AG08396 (cell line): ENCODE results near the gene ZNF598.

ENCODE experiments used
- DNase-seq: peaks from one replicate; pipeline ENCODE4 v3.0.0; 2012; ENCODE audit warnings: low spot score, mixed read lengths

Gene ZNF598

DNA sequence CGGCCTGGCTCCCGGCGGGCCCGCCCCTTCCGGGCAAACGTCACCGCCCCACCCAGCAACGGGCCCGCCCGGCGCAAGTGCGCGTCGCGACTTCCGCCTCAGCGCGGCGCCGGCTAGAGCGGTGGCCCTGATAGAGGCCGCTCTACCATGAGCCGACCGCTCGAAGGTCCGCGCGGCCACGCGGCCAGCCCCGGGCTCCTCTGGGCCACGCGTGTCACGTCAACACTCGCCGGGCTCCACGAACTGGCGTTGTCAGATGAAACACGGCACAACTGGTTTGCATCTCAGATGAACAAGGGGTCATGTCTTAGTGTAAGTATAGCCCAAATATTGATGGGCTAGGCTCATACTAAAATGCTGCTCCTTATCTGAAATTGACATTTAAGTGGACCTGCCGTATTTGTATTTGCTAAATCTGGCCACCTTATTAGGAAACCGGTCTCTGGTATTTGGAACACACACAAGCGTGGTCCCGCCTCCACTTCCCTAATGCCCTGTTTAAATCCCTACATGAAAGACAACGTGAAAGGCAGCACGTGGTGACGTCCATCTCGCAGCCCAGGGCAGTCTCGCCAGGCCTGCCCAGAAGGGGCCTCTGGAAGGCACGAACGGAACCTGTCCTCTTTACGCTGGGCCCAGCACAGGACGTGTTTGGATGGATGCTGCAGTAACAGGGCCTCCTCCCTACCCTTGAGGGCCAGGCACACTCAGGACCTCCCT, at the start of gene ZNF598:
Gene ZNF598, minus strand, starts transcription at position 31 of the 720 bp plus-strand sequence.
- peak; percentile 96 for DNase-seq

DNA sequence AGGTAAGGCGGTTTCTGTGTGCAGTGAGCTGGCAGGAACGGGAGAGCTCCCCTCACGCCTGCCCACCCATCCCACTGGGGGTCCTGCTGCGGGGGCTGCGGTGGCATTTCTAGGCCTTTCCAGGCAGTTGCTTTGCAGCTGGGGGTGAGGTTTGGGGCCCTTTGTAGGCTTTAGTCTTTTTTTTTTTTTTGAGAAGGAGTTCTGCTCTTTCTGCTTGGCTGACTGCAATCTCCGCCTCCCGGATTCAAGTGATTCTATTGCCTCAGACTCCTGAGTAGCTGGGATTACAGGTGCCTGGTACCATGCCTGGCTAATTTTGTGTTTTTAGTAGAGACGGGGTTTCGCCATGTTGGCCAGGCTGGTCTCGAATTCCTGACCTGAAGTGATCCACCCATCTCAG, 49.3 kb upstream of the ZNF598 start:
- no peak for DNase-seq

DNA sequence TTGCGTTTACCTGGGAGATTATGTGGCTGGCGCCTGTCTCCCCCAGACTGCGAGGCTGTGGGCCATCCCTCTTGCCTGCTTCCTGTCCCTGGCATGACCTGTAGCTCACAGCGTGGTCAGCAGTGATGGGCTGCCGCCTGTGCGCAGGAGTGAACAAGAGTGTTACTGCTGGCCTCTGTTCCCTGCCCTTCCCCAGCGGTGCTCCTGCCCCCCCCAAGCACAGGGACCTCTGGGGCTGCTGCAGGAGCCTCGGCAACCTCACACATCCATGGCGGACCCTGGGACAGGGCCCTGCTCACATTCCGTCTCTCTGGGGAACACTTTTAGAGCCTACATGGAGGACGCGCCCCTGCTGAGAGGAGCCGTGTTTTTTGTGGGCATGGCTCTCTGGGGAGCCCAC, 48.8 kb upstream of the ZNF598 start:
- no peak for DNase-seq

DNA sequence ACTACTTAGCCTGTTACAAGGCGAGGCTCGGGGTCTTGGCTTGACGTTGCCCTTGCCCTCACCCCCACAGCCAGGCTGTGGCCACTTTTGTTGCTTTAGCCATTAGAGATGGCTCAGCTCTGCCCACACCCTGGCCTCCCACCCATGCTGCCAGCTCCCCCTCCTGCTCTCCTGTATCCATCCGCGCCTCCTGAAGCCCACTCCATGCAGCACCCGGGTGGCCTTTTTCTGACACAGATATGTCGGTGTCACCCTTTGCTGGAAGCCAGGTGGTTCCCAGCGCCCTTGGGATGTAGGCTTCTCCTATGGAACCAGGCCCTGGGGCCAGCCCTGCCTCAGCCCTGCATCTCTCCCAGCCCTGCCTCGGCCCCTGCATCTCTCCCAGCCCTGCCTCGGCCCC, 47.8 kb upstream of the ZNF598 start:
- no peak for DNase-seq

DNA sequence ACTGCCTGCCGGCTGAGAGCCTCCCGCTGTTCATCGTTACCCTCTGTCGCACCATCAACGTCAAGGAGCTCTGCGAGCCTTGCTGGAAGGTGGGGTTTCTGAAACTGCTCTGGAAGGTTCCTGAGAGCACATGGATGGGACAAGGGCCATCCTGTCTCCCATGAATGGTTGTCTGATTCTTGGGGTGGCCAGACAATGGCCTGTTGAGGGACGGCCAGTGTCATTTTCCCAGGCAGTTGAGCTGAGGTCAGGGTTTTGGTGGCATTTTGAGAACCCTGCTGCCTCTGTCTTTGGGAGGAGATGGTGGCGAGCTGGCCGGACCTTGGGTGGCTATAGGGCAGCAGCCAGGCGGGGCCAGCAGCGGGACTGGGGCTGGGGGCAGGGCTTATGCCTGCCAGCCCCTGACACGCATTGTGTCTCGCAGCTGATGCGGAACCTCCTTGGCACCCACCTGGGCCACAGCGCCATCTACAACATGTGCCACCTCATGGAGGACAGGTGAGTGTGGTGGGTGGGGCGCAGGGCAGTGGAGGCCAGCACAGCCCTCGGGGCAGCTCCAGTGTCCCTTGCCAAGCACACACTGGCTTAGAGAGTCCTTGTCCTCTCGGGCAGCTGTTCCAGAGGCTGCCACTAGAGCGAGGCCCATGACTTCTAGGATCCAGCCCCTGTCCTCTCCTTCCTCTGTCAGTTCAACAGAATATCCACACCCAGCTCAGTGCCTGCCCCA, 47.2 kb upstream of the ZNF598 start:
- no peak for DNase-seq

DNA sequence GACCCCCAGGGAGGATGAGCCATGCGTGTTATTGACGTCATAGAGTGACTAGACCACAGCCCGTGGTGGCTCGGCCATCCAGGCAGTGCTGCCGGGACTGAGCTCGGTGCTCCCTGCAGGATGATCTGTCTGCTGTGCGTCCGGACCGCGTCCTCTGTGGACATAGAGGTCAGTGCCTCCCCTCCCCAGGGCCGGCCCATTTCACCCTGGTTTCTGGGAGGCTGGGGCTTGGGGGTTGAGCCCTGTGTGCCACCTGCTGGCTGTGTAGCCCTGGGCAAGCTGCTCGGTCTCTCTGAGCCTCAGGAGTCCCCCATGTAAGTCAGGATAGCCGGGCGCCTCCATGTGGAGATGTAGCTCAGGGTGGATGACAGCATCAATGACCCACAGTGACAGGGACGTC, 46.5 kb upstream of the ZNF598 start:
- DNase-seq: no peak

DNA sequence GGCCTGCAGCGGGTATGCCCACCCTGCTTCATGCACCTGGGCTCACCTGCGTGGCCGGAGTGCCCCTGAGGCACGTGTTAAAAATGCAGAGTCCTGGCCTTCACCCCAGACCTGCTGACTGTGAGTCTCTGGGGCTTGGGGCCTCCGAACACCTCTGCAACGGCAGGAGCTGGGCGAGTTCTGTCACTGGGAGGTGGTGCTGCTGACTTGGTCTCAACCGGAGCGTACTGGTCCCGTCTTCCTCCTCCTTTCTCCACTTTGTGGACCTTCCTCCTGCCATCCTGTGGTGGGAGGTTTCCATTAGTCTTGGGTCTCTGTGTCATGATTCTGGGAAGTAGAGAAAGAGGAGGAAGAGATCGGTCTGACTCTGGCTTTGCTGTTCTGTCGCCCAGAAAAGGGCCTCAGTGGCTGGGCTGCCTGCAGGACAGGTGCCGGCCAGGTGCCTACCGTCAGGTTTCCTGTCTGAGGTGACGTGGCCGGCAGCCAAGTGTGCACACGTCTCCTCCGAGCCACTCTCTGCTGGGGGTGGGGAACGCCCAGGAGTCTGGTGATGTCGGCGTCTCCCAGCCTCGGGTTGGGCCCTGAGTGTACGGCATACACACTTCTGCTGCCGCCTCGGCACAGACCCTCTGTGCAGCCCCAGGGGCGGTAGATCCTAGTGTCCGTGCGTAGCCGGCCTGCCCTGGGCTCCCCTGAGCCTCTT, 45.1 kb upstream of the ZNF598 start:
- no peak for DNase-seq

DNA sequence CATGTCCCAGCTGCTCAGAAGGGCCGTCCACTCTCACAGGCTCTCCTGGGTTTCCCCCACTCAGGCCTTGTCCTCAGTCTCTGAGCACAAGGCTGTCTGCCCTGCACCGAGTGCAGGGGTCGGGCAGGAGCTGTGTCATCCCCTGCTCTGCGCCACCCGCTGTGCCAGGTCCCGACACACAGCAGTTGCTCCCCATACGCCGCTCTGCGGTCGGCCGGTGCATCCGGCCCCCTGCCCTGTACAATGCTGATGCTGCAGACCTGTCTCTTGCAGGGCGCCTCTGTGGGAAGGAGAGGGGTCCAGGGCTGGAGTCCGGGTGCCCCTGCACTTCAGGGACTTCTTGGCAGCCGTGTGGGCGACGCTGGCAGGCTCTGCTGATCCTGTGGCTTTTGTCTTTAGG, 44.3 kb upstream of the ZNF598 start:
- no peak for DNase-seq

DNA sequence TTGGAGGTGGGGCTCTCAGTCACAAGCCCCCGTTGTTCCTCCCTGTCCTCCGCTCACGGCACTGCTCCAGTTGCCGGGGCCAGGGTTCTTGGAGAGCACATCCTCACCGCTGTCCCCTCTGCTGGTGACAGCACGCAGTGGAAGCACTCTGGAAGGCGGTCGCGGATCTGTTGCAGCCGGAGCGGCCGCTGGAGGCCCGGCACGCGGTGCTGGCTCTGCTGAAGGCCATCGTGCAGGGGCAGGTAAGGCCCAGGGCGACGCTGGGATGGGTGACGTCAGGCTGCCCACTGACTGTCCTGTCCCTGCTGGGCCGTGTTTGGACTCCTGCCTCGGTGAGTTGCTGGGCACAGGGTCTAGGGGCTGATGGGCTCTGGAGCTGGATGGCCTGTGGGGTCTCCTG, 43.6 kb upstream of the ZNF598 start:
- no peak for DNase-seq

DNA sequence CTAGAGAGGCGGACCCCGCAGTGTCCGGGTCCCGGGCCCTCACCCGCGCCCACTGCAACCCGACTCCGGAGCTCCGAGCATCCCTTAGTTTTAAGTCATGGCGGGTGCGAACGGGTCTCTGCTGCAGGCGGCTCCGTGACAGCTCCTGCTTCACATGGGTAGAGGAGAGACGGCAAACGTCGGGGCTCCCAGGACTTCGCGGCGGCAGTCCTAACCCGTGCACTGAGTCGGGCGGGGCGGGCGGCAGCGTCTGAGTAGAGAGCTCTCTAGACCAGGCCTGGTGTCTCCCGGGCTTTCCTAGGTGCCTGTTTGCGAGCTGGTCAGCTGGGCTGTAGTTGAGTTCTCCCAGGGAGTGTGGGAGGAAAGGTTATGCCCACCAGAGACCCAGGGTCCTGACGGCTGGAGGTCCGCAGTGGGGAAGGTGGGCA, 38.5 kb upstream of the ZNF598 start:
- peak; percentile 43 for DNase-seq

DNA sequence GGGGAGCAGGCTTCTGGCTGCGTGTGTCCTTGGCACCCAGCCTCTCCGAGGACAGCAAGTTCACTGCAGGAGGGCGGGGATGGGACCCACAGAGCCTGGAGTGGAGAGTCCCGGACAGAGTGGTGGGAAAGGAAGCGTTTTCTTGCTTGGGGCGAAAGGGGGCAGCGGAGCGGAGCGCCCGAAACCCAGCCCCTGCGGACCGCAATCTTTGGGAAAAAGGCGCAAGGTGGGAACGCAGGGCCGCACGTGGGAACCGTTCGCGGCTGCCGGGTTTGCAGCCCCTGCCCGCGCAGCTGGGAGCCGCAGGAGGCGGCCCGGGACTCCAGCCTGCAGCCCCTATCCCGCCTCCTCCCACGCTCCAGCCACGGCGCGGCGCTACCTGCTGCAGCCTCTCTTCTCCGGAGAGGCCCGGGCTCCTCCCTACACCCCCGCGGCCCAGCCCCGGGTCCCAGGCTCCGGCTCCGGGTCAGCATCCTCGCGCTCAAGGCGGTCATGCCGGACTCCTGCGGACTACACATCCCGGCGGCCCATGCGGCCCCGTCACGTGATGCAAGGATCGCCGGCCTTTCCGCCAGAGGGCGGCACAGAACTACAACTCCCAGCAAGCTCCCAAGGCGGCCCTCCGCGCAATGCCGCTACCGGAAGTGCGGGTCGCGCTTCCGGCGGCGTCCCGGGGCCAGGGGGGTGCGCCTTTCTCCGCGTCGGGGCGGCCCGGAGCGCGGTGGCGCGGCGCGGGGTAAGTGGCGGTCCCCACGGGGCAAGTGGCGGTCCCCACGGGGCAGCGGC, 37.9 kb upstream of the ZNF598 start, which contains the start of the genes NTHL1 and TSC2:
Gene NTHL1, minus strand, starts transcription at position 505 of the 786 bp plus-strand sequence. Its CDS starts 11 bp downstream, at position 494.
Gene TSC2, plus strand, starts transcription at position 656 of the 786 bp plus-strand sequence. CDS start 631 bp downstream, outside the sequence.
- peak; percentile 99 for DNase-seq

DNA sequence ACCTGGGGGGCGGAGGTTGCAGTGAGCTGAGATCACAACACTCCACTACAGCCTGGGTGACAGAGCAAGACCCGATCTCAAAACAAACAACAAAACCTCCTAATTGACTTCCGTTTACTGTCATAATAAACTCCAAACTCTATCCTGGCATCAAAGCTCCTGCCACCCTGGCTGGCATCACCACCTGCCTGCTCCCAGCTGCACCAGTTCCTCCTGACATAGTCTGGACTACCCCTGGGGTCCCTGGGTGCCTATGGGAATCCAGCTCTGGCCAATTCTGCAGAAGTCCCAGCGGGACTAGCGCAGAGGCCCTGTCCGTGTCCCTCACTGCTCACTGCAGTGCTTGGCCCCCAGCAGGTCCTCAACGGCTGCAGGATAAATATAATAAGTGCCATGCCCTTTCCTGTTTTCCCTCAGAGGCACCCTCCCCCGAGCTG, 37.3 kb upstream of the ZNF598 start:
- no peak for DNase-seq

DNA sequence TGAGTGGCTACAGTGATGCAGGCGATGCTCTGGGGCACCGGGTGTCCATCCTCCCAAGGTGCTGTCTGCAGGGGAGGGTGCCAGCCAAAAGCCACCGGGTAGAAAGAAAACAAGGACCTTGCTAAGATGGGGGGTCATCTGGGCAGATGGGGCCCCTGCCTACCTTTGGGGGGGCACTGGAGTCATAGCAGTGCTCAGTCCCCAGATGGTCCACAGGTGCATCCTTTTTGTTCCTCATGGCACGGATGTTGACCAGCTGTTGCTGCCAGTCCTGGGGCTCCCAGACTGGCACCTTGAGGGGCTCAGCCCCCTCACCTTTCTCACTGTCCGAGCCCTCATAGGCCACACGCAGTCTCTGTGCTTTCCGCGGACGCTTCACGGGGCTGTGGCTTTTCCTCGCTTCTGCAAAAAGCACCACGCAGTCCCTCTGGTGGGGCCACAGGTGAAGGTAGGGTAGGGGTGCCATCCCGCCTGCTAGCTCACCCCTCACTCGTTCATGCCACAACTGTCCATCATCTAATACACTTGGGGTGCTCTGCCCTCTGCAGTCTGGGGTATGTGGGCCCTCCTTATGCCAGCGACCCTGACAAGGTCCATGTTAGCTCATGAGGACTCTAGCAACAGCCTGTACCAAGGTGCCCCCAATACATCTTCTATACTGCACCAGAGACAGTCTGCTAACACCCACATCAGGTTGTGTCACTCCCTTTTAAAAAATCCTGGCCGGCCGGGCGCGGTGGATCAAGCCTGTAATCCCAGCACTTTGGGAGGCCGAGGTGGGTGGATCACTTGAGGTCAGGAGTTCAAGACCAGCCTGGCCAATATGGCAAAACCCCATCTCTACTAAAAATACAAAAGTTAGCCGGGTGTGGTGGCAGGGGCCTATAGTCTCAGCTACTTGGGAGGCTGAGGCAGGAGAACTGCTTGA, 36.6 kb upstream of the ZNF598 start:
- DNase-seq: no peak

DNA sequence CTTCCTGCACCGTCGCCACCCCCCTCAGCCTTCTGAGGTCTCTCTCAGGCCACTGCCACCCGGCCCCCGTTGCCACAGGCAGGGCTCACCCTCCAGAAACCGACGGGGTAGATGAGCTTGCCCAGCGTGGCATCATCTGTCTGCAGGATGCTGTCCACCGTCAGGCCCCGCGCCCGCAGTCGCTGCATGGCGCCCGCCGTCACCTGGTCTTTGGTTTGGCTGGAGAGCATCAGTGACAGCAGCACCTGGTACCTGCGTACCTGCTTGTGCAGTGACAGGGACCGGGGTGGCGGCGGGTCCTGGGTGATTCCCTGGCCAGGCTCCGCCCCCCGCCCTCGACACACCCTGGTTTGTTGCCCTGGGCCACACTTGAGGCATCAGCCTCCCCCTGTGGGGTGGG, 34.9 kb upstream of the ZNF598 start:
- DNase-seq: no peak

DNA sequence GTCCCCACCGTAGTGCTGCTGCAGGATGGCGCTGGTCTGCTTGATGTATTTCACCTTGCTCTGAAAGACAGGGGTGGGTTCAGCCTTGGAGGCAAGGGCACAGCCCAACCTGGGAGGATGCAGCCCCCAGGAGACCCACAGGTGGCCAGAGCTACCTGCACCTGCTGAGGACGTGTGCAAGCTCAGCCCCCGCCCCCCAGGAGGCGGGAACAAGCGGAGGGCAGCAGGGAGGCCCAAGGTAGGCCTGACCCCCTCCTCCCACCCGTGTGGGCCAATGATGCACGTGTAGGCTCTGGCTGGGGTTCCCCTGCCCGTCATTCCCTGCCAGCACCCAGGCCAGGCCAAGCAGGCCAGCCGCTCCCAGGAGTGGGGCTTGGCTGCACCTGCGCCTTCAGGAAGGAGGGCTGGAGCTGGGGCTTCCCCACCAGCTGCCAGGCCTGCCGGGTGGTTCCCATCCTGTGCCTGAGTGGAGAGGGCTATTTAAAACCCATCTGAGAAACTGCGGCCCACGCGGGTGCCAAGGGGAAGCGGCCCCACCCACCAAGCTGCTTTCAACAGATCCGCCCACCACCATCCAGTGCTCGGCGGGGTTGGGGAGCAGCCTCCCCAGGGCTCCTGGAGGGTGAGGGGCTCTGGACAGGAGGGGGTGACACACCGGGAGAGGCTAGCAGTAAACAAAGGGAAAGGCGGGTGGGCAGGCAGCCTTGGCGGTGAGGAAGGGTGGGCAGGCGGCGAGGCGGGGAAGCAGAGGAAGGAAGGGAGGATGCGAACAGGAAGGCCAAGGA, 34.2 kb upstream of the ZNF598 start:
- no peak for DNase-seq

DNA sequence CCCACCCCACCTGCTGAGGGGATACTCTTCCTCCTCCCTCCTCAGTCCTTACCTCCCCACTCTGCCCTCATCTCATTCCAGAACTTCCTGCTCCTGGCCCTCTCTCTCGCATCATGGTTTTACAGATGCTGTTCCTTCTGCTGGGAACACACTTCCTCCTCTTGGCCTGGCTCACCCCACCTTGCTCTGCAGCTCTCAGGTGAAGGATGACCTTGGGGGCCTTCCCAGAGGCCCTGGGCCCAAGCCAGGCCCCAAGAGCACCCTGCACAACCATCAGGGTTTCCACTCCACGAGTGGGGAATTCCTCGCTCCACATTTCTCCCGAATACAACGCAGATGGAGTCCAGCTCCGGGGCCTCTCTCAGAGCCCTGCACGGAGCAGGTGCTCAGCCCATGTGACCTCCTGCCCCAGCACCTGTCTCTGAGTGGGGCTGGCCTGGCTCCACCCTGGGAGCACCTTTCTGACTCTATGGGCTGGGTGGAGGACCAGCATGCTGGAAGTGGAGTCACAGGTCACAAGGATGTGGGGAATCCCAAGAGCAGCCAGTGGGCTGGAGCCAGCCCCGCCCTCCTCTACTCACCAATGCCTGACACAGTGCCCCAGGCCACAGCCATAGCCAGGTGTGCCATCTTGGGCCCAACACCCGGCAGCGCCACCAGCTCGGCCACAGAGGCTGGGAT, 33.5 kb upstream of the ZNF598 start:
- DNase-seq: no peak

DNA sequence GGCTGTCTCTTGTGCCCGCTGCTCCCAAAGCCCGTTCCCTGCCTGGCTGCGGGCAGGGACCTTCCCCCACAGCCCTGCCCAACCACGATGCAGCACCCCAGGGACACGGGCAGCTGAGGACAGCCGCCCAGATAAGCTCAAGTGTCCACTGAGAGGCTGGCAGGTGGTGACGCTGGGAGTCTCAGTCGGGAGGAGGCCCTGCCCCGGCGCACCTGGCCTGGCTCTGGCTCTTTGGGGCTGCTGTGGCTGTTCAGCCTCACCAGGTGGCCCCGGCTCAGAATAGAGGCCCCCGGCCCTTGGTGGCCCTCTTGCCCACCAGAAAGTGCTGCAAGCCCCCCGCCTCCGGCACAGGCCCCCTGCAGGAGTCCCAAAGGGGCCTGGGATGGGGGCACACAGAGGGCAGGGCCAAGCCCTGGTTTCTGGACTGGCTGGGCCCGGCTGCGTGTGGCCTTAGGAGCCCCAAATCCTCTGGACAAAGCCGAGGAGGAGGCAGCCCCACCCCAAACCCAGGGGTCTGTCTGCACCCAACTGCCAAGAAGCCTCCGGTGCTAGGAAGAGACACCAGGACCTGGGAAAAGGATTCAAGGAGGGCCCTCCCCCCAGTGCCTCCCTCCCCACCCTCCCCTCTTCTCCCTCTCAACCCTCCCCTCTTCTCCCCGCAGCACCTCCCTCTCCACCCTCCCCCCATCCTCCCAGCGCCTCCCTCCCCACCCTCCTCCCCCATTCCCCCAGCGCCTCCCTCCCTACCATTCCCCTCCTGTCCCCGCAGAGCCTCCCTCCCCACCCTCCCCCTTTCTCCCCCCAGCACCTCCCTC, 32.8 kb upstream of the ZNF598 start:
- no peak for DNase-seq

DNA sequence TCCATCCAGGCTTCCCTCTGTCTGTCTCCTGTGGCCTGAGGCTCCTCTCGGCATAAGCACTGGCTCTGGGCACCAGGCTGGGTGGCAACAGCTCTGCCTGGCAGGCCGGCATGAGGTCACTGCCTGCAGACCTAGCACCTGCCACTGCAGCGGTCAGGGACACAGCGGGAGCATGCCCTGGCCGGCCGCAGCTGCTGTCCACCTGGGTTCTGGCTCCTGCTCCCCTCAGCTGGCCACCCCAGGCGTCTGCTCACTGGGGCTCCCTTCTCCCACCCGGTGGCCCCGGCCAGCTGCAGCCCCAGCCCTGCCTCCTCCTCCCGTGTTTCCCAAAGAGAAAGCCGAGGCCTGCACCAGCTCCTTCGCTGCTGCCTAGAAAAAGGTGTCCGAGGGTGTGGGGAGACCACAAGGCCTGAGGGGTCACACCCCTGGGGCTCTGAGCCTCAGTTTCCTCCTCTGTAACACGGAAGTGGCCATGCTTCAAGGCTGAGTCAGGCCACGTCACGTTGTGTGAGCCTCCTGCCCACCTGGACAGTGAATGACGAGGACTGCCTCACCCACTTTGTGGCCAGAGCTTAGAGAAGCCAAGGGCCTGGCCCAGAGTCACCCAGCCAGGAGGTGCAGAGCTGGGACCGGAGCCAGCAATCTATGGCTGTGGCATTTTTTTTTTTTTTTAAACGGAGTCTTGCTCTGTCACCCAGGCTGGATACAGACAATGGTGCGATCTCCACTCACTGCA, 31.3 kb upstream of the ZNF598 start:
- DNase-seq: no peak
